Epithelial cell of prostate (primary cell): ENCODE data around the gene AHCTF1.

Experiments
- DNase-seq: peaks from one replicate; pipeline ENCODE4 v3.0.0-alpha.2; 2011; ENCODE audit warnings: low read depth, low spot score
- H3K27ac ChIP-seq: fragments of 450-650 bp; 2 replicates; pipeline ENCODE4 v1.5.1; 2017; ENCODE audit warnings: mild to moderate bottlenecking

The AHCTF1 gene, protein sequence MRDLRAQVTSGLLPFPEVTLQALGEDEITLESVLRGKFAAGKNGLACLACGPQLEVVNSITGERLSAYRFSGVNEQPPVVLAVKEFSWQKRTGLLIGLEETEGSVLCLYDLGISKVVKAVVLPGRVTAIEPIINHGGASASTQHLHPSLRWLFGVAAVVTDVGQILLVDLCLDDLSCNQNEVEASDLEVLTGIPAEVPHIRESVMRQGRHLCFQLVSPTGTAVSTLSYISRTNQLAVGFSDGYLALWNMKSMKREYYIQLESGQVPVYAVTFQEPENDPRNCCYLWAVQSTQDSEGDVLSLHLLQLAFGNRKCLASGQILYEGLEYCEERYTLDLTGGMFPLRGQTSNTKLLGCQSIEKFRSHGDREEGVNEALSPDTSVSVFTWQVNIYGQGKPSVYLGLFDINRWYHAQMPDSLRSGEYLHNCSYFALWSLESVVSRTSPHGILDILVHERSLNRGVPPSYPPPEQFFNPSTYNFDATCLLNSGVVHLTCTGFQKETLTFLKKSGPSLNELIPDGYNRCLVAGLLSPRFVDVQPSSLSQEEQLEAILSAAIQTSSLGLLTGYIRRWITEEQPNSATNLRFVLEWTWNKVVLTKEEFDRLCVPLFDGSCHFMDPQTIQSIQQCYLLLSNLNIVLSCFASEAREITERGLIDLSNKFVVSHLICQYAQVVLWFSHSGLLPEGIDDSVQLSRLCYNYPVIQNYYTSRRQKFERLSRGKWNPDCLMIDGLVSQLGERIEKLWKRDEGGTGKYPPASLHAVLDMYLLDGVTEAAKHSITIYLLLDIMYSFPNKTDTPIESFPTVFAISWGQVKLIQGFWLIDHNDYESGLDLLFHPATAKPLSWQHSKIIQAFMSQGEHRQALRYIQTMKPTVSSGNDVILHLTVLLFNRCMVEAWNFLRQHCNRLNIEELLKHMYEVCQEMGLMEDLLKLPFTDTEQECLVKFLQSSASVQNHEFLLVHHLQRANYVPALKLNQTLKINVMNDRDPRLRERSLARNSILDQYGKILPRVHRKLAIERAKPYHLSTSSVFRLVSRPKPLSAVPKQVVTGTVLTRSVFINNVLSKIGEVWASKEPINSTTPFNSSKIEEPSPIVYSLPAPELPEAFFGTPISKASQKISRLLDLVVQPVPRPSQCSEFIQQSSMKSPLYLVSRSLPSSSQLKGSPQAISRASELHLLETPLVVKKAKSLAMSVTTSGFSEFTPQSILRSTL (N-terminal part only)

DNA sequence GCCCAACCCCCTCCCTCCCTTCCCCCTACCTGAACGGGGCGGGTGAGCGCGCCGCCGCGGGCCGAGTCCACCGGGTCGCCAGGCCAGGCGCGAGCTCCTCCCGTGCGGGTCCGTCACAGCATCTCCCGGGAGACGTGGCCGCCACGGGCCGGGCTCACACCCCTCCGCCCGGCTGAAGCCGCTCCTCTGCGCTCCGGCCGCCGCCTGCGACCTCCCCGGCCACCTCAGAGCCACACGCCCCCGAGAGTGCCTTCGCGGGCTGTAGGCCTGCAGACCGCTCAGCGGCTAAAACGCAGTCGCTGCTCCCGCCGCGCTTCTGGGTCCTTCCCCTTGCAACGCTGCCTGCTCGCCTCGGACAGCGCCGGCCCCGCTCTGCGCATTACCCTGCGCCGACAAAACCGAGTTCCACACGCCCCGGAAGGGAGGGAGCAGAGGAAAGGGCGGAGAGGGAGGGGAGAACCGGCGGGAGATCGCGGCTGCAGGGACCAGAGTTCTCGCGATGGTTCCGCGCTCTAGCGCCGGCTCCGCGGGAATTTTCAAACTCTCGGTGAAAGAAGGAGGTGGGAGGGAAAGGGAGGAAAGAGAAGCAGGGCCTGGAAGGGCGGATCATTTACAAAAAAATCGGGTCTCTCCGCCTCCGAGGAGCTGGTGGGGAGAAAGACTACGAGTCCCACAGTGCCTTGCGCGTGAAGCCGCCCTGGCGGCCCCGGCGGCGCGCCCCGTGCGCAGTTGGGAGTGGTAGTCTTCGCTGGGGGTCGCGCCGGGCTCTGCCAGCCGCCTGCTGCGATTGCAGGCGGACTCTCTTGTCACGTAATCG is at the start of gene AHCTF1:
TSS of gene AHCTF1 (minus strand) at position 400 of the 817 bp plus-strand sequence. CDS start 13,578 bp downstream, outside the sequence.
- peak; percentile 79 for DNase-seq
- peak within 1 kb of the TSS; percentile 92 for H3K27ac ChIP-seq

DNA sequence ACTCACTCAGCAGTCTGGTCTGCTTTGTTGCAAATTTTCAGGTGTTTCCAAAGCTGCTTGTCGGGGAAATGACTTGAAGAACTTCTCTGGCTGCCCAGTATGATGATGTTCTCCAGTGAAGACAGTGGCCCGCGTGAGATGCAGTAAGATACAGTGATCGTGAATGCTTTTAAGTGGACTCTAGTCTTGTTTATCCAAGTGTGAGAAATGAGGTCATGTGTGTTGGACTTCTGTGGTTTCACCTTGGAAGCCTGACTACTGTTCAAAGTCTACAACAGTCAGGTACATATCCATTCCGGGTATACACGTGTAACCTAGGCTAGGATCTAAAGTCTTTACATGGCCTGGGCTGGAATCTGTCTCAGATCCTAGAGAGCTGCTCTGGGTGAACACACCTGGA is 47.0 kb upstream of the AHCTF1 start:
- no peak for DNase-seq
- no peak overlapping the region for H3K27ac ChIP-seq

DNA sequence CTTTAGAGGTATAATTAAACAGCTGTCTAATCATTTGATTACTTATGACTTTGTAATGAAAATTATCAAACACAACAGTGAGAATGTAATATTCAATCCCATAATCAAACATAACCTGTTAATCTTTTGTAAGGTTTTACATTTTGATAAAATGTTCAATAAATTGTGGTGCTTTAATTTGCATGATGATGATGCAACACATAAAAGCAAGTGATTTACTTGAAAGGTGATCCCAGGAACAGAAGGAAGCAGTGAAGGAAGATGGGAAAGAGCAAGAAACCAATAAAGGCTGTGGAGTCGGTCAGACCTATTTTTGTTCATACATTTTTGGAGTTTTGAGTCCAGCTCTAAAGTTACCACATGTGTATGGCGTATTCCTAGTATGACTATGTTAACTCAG is 46.5 kb upstream of the AHCTF1 start:
- DNase-seq: no peak
- no peak overlapping the region for H3K27ac ChIP-seq

DNA sequence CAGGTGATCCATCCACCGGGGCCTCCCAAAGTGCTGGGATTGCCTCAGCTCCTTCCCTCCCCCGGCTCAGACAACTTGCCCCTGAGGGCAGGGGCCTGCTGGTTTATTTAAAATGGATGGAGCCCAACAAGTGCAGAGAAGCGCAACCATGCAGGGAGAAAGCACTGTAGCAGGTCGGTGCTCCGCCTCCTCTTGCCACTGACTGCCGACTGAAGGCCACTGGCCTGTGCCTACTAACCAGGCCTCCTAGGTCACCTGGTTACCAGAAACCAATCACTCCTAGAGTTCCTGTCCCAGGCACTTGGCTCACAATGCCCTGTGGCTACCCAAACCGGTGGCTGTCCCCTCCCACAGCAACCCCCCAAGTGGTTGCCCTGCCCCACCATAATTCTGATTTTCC is 40.2 kb upstream of the AHCTF1 start:
- no peak for DNase-seq
- no peak overlapping the region for H3K27ac ChIP-seq

DNA sequence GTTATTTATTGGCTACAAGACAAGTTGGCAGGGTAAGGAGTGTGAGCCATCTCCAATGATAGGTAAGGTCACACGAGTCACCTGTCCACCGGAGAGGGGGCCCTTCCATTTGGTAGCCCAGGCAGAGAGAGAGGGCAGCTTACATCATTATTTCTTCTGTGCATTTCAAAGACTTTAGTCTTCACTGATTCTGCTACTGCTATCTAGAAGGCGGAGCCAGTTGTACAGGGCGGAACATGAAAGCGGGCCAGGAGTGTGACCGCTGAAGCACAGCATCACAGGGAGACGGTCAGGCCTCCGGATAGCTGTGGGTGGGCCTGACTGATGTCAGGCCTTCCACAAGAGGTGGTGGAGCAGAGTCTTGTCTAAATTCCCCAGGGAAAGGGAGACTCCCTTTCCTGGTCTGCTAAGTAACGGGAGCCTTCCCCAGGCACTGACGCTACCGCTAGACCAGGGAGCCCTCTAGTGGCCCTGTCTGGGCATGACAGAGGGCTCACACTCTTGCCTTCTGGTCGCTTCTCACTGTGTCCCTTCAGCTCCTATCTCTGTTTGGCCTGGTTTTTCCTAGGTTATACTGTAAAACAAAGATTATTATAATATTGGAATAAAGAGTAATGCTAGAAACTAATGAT is 39.5 kb upstream of the AHCTF1 start:
- no peak for DNase-seq
- no peak overlapping the region for H3K27ac ChIP-seq

DNA sequence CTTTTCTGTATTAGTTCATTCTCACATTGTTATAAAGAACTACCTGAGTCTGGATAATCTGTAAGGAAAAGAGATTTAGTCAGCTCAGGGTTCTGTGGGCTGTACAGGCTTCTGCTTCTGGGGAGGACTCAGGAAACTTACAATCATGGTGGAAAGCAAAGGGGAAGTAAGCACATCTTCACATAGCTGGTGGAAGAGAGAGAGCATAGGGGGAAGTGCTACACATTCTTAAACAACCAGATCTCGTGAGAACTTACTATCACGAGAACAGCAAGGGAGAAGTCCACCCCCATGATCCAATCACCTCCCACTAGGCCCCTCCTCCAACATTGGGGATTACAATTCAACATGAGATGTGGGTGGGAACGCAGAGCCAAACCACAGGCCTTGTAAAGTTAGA is 37.9 kb upstream of the AHCTF1 start:
- no peak overlapping the region for H3K27ac ChIP-seq
- no peak for DNase-seq

DNA sequence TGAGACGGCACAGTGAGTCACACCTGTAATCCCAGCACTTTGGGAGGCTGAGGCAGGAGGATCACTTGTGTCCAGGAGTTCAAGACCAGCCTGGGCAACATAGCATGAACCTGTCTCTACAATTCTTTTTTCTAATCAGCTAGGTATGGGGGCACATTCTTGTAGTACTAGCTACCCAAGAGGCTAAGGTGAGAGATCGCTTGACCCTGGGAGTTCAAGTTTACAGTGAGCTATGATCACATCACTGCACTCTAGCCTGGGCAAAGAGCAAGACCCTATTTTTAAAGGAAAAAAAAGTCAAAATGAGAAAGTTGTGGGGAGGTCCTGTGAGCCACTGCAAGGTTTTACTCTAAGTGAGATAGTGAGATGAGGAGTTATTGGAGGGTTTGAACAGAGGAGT is 34.8 kb upstream of the AHCTF1 start:
- H3K27ac ChIP-seq: no peak overlapping the region
- DNase-seq: no peak

DNA sequence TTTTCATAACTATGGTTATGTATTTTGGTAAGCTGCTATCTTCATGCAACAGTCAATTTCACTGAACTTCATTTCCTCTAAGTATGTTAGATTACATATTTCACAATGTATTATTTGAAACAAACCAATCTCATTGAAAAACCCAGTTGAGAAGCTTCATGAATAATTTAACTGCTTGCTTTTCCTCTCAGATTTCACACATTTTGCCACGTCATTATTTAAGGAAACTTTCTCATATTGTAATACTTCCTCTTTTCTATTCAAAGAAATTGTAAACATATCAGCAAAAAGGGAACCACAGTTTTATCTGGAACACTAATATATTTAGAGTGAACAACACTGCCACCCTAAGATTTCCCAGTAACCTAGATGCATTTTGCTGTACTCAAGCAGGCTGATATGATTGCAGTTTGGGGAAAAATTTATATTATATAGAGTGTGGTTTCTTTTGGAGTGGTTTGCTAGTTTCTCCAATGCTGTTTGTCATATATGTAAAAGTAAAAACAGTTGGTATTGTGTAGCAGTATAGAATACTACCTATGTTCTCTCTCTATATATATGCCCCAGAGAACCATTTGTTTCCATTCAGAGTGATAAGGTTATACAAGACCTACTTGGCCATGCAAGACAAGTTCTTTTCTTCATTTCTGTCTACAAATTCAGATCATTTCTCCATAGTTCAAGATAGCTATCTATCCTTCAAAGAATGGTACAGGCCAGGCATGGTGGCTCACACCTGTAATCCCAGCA is 28.4 kb upstream of the AHCTF1 start:
- DNase-seq: no peak
- no peak overlapping the region for H3K27ac ChIP-seq

DNA sequence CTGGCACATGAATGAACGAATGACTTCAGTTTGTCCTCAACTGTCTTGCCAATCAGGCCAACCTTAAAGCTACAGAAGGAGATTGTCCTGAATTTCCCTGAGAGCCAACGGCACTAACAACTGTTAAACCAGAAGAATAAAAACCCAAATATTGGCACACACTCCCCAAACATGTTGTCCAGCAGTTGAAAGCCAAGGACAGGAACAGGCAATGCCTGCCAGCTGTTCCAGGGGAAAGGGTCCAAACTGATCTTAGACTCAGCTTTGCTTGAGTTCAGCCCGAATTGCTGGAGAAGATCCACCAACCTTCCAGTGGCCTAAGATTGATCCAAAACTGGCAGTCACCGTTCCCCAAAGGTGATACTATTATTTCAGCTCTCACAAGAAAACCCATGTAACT is 22.4 kb upstream of the AHCTF1 start:
- no peak overlapping the region for H3K27ac ChIP-seq
- no peak for DNase-seq

DNA sequence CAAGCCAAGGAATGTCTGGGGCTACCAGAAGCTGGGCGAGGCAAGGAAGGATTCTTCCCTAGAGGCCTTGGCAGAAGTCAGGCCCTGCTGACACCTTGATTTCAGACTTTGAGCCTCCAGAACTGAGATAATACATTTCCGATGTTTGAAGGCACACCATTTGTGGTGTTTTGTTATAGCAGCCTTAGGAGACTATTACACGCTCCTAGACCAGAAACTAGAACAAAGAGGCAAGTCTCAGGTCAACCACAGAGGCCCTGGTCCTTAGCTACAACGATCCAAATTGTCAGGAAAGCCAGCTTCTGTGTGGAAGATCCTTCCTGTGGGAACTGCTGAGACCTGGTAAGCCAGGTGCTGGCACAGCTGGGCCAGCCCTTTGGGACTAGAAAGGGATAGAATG is 19.7 kb upstream of the AHCTF1 start:
- DNase-seq: no peak
- H3K27ac ChIP-seq: no peak overlapping the region

DNA sequence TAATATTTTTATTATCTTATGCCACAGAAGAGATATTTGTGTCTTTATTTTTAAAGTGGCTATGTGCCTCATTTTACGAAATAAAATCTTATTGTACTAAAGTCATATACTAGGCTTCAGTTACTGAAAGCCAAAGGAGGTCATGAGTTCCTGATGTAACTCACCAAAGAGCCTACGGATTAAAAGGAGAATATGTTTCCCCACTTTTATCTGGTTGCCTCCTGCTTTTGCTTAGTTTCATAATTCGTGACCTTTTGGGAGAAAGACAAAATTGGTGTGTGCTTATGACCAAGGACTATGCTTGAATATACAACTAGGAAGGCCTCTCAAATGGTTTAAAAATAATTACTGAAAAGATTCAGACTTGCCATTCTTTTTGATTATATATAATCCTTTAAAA is 18.2 kb upstream of the AHCTF1 start:
- H3K27ac ChIP-seq: no peak overlapping the region
- no peak for DNase-seq

DNA sequence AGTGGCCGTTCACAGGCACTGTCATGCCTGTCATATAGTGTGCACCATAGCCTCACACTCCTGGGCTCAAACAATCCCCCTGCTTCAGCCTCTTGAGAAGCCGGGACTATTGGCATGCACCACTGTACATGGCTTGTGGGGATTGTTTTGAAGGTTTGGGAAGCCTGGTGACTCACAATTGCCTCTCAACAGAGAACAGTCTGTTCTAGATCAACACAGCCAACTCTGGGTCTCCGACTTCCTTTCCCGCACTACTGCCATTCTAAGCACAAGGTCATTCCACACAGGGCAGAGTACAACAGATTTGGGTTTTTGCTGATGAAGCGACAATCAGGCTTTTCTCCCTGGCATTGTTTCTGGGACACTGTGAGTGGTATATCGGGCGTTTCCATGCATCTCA is 15.5 kb upstream of the AHCTF1 start:
- no peak for DNase-seq
- H3K27ac ChIP-seq: no peak overlapping the region

DNA sequence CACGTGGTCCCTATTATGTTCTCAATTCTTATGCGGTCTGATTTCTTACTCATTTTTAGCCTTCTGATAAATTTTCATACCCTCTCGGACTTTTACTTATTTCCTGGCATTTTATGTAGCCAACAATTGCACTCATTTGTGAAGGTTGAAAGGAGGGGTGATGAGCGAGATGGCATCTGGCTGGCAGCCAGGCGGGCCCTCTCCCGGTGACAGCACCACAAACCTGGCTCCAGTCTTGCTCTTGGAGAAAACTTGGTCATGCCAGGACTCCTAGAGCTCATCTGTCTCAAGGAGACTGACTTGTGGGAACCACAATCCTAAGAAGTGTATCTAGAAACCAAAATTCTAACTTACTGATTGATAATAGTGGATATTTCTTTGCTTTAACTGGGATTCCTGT is 14.6 kb upstream of the AHCTF1 start:
- no peak for DNase-seq
- H3K27ac ChIP-seq: no peak overlapping the region

DNA sequence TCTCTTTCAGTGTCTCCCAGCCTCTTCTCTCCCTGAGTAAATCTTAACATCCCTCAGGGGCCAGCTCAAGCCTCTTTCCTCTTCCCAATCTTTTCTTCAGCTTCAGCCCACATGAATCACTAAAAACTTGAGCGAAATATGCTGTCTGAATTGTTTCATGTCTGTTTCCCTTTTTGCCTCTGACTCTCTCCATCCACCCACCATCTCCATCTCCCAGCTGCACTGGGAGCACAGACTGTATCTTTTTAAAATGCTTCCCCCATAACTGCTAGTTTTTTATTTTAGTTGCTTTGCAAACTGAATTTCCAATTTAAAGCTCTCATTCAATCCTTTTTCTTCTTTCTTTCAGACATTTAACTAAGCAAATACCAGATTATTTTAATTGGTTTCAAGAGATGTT is 3.0 kb upstream of the AHCTF1 start:
- no peak overlapping the region for H3K27ac ChIP-seq
- DNase-seq: no peak

DNA sequence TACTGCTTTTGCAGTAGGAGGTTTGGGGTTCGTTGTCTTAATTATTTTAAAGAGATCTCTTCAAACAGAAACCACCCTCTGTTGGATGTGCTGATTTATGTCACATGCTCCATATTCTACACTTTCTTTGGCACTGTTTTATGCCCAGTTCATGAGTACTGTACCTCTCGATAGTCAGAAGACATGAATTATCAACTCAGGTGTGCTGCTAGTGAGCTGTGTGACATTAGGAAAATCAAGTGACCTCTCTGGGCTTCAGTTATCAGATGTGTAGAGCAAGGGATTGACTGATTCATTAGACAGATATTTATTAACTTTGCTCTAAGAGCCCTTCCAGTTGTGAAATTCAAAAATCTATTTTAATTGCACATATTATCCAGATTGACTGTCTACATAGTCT is 2.1 kb upstream of the AHCTF1 start:
- no peak for DNase-seq
- no peak overlapping the region for H3K27ac ChIP-seq

DNA sequence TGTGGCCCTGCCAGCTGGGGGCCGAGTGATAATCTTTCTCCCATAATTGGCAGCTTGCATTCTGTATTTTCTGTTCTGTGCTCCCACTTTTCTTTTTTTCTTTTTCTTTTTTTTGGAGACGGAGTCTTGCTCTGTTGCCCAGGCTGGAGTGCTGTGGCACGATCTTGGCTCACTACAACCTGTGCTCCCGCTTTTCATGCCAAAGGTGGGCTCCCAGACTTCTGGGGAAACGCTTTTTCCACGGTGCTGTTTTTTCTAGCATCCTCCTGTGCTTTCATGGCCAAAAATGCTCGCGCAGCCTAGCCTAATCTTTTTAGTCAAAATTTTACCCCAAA is 585 bp upstream of the AHCTF1 start:
- no peak for DNase-seq
- peak overlapping the region; percentile 92 for H3K27ac ChIP-seq

DNA sequence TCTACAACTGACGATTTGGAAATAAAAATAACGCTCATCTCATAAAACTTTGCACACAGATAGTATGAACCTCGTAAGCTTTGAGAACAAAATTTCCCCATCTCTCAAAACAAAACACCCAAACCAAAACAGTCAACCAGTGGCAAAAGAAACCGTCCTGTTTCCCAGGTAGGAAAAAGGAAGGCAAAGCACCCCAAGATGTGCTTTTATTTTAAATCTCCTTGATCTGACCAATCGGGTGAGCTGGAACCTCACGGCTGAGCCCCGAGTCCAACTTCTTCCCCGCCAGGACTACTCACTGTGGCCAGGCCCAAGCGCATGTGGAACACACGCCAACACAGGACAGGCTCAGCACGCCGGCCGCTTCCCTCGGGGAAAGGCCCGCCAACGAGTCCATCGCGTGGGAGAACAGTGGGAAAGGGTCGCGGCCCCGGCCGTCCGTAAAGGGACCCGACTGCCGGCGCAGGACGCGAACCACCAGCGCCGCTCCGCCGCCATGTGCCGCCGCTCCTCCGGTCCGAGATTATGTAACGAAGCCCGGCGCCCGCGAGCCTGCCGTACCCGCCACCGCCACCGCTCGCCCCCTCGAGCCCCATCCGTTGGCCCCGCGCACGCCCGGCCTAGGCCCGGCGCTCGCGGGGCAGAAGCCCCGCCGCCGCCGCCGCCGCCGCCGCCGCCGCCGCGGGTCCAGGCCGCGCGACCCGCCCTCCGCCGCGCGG is 759 bp downstream of the AHCTF1 start:
- no peak for DNase-seq
- peak overlapping the region; percentile 92 for H3K27ac ChIP-seq

DNA sequence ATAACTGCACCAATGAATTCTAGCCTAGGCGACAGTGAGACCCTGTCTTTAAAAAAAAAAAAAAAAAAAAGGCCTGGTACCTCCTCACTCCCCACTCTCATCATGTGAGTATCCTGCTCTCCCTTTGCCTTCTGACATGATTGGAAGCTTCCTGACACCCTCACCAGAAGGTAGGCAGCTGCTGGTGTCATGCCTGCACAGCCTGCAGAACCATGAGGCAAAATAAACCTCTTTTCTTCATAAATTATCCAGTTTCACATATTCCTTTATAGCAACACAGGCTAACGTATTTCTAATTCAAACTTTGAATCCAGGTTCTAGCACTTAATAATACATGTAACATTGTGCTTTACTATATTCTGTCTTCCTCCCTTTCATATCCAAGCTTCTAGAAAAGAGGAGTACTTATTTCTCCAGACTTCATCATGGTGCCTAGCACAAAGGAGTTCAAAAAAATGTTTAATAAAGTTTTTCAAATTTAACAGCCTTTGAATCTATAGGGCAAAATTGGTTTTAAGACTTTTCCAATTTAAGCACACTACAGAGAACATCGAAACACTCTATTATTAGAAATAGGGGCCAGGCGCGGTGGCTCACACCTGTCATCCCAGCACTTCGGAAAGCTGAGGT is 5.6 kb downstream of the AHCTF1 start:
- DNase-seq: no peak
- H3K27ac ChIP-seq: no peak overlapping the region
